MCF 10A (cell line): Measurements from ENCODE around the gene ZNF3. TPM values are rescaled to one million over a fixed set of nuclear protein-coding genes. Genes with fewer than 3 reads are reported as not detected.
A peak's percentile ranks its signal among the peaks of the same experiment; 100 is the strongest.

Source experiments
- BruUV-seq: library from RNA; stranded (reverse); fragments of 400-500 nt; replicated peaks from 2 replicates; lab custom pipeline; 2021; lab: Mats Ljungman, UMichigan
- CTCF ChIA-PET: fragments of 300-600 bp; sonication (Branson Sonifier 250); formaldehyde crosslinking; extraction: SDS; loops from one replicate; lab custom pipeline; 2021; ENCODE audit warnings: antibody characterized with exemption, inconsistent platforms; lab: Yijun Ruan, JAX
- POLR2A ChIA-PET: fragments of 300-600, 350-650 bp; sonication (Branson Sonifier 250); formaldehyde crosslinking; extraction: SDS; loops from one replicate; lab custom pipeline; 2020; ENCODE audit warnings: antibody characterized with exemption, inconsistent platforms; lab: Yijun Ruan, JAX
- DNase-seq: peaks from one replicate; pipeline ENCODE4 v3.0.0-alpha.2; 2018; ENCODE audit not compliant: unreplicated experiment
- H3K27ac Mint-ChIP-seq: one replicate; pipeline ENCODE4 v1.8.0; 2022; ENCODE audit warnings: mild to moderate bottlenecking, low read depth, mixed read lengths; ENCODE audit not compliant: unreplicated experiment
- H3K27me3 Mint-ChIP-seq: one replicate; pipeline ENCODE4 v1.8.0; 2022; ENCODE audit warnings: mixed read lengths; ENCODE audit not compliant: insufficient read depth, unreplicated experiment
- H3K36me3 Mint-ChIP-seq: one replicate; pipeline ENCODE4 v1.8.0; 2022; ENCODE audit warnings: mild to moderate bottlenecking, moderate library complexity, mixed read lengths; ENCODE audit not compliant: insufficient read depth, unreplicated experiment
- H3K4me1 Mint-ChIP-seq: one replicate; pipeline ENCODE4 v1.8.0; 2022; ENCODE audit warnings: mixed read lengths; ENCODE audit not compliant: insufficient read depth, unreplicated experiment
- H3K4me3 Mint-ChIP-seq: one replicate; pipeline ENCODE4 v1.8.0; 2022; ENCODE audit warnings: mild to moderate bottlenecking, moderate library complexity, mixed read lengths; ENCODE audit not compliant: unreplicated experiment
- H3K9me3 Mint-ChIP-seq: one replicate; pipeline ENCODE4 v1.8.0; 2022; ENCODE audit warnings: mixed read lengths; ENCODE audit not compliant: unreplicated experiment
- intact Hi-C: fragments of 100-400 bp; cut with micrococcal nuclease; formaldehyde crosslinking; loops from 2 replicates; pipeline ENCODE4 v1.14.1; 2022
- total RNA-seq: library from RNA; stranded (reverse); gene quantifications from 2 replicates; pipeline ENCODE4 v1.2.3, GENCODE V29; 2022
- TF ChIP-seq, protein P1 (sequence below): fragments of 200-600 bp; IDR thresholded peaks from one replicate; pipeline ENCODE4 v1.8.0; 2022; ENCODE audit warnings: antibody characterized with exemption, mild to moderate bottlenecking; ENCODE audit not compliant: unreplicated experiment

The ZNF3 gene
- total RNA-seq, 1 experiment from 2014 or later: 23.7 TPM

DNA sequence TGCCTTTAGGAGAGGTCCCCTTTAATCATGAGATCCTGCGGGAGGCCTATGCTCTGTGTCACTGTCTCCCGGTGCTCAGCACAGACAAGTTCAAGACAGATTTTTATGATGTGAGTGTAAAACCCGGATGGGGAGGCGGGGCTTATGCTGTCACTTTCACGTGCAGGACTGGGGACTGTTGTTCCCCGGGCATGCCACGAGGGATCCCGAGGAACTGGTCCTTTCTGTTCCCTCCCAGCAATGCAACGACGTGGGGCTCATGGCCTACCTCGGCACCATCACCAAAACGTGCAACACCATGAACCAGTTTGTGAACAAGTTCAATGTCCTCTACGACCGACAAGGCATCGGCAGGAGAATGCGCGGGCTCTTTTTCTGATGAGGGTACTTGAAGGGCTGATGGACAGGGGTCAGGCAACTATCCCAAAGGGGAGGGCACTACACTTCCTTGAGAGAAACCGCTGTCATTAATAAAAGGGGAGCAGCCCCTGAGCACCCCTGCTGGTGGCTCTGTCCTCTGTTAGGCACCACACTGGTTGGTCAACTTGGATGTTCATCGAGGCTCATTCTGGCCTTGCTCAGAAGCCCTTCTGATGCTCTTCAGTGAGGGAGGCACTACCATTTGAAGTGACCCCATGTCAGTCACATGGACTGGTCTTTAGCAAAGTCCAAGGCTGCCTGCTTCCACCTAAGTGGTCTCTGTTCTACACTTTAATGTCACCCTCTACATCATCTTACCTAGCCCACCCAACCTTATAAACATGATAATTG, 10.1 kb upstream of the ZNF3 start:
- peaks cover 75% of the 10 kb centered on the region for H3K36me3 Mint-ChIP-seq
- H3K4me3 Mint-ChIP-seq: no peak overlapping the region
- ChIA-PET CTCF (no interaction called here), POLR2A (interaction anchor here (0.9 to 3.7 kb wide), 5 partner anchors 9 to 39 kb away, joined by 3 to 92 read pairs (median 4); partner anchors contain the start of genes AP4M1, MBLAC1, MCM7 and ZNF3)
- TF ChIP-seq, protein P1, sequence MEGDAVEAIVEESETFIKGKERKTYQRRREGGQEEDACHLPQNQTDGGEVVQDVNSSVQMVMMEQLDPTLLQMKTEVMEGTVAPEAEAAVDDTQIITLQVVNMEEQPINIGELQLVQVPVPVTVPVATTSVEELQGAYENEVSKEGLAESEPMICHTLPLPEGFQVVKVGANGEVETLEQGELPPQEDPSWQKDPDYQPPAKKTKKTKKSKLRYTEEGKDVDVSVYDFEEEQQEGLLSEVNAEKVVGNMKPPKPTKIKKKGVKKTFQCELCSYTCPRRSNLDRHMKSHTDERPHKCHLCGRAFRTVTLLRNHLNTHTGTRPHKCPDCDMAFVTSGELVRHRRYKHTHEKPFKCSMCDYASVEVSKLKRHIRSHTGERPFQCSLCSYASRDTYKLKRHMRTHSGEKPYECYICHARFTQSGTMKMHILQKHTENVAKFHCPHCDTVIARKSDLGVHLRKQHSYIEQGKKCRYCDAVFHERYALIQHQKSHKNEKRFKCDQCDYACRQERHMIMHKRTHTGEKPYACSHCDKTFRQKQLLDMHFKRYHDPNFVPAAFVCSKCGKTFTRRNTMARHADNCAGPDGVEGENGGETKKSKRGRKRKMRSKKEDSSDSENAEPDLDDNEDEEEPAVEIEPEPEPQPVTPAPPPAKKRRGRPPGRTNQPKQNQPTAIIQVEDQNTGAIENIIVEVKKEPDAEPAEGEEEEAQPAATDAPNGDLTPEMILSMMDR: no peak
- TSS peak; percentile 78 for BruUV-seq
- H3K4me1 Mint-ChIP-seq: peaks cover 18% of the 10 kb centered on the region
- no peaks in the 10 kb centered on the region for H3K27me3 Mint-ChIP-seq
- H3K27ac Mint-ChIP-seq: no peak overlapping the region
- H3K9me3 Mint-ChIP-seq: no peaks in the 10 kb centered on the region
- intact Hi-C loops: no loop called here
- no peak for DNase-seq

DNA sequence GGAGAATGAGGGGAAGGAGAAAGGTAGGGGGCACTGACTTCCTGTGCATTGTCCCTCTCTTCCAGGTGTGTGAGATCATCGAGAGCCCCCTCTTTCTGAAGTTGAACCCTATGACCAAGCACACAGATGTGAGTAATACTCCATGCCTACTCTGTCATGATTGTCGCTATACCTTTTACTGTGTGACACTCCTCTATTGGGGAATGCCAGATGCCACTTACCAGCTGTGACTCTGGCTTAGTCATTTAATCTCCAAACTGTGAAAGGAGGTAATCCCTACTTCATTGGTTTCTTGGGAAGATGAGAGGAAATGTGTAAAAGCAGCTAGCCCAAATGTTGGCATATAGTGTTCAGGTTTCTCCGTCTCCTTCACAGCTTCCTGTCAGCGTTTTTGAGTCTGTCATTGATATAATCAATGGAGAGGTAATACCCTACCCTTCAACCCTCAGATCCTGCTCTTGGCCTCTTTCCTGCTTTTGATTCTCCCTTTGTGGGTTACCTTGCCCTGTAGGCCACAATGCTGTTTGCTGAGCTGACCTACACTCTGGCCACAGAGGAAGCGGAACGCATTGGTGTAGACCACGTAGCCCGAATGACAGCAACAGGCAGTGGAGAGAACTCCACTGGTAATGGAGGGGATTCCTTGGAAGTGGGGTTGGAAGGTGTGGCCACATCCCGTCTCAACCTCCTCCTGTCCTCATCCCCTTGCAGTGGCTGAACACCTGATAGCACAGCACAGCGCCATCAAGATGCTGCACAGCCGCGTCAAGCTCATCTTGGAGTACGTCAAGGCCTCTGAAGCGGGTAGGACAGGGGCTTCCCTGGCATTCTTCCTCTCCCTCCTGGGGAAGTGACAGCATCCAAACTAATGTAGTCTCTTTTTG, 9.2 kb upstream of the ZNF3 start:
- ChIA-PET POLR2A (interaction anchor here (0.9 to 3.7 kb wide), 6 partner anchors 10 to 58 kb away, joined by 3 to 92 read pairs (median 5); partner anchors contain the start of genes AP4M1, LAMTOR4, MBLAC1 and MCM7), CTCF (interaction anchor here (0.7 kb wide), 1 partner anchor 26 kb away, joined by 3 read pairs; no protein-coding TSS in a partner anchor)
- peaks cover 18% of the 10 kb centered on the region for H3K4me1 Mint-ChIP-seq
- no peaks in the 10 kb centered on the region for H3K9me3 Mint-ChIP-seq
- peaks cover 67% of the 10 kb centered on the region for H3K36me3 Mint-ChIP-seq
- BruUV-seq: no TSS peak
- H3K4me3 Mint-ChIP-seq: peak overlapping the region; percentile 31
- H3K27me3 Mint-ChIP-seq: no peaks in the 10 kb centered on the region
- intact Hi-C loops: no loop called here
- DNase-seq: no peak
- no peak overlapping the region for H3K27ac Mint-ChIP-seq
- TF ChIP-seq, protein P1: no peak

DNA sequence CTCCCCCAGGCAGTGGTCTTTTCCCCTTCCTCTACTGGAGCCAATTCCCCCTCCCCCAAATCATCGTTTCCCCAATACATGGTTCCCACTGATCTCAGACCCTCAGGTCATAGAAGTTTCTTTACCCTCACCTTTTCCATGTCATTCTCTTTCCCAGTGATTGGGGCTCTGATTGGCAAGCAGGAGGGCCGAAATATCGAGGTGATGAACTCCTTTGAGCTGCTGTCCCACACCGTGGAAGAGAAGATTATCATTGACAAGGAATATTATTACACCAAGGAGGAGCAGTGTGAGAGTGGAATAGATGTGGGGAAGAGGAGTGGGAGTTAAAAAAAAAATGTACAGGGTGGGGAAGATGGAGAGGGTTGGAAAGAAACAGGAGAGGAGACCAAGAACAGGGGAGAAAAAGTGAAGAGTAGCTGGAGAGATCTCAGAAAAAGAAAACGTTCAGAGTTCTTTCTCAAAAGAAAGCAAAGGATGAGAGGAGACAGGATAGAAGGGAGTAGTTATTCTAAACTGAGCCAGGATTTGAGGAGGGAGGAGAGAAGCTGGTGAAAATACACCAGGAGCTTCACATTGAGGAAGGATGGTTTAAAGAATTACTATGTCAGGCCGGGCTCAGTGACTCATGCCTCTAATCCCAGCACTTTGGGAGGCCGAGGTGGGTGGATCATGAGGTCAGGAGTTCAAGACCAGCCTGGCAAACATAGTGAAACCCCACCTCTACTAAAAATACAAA, 8.1 kb upstream of the ZNF3 start:
- BruUV-seq: no TSS peak
- CTCF ChIA-PET: interaction anchor here (0.6 to 0.7 kb wide), 6 partner anchors 67 to 1512 kb away, joined by 3 read pairs; no protein-coding TSS in a partner anchor
- peaks cover 18% of the 10 kb centered on the region for H3K4me1 Mint-ChIP-seq
- TF ChIP-seq, protein P1: no peak
- peak overlapping the region; percentile 76 for H3K27ac Mint-ChIP-seq
- intact Hi-C loops: loop anchor here (1.0 to 10.0 kb wide), 2 partner anchors 11 to 175 kb away; partner anchors contain the start of gene TRIM4
- no peak for DNase-seq
- POLR2A ChIA-PET: interaction anchor here (0.6 to 3.7 kb wide), 17 partner anchors 9 to 590 kb away, joined by 3 to 92 read pairs (median 3); partner anchors contain the start of genes AP4M1, LAMTOR4, MBLAC1 and MCM7
- no peaks in the 10 kb centered on the region for H3K27me3 Mint-ChIP-seq
- H3K36me3 Mint-ChIP-seq: peaks cover 56% of the 10 kb centered on the region
- peak overlapping the region; percentile 92 for H3K4me3 Mint-ChIP-seq
- no peaks in the 10 kb centered on the region for H3K9me3 Mint-ChIP-seq
